PC-3 (cell line): Measurements from ENCODE around the gene GATAD2A.

ENCODE experiments used
- CTCF ChIP-seq: fragments of 300-600 bp; sonication (generic); conservative IDR thresholded peaks from 2 replicates; pipeline ENCODE4 v1.5.1; 2017; ENCODE audit warnings: antibody characterized with exemption, low read depth, mild to moderate bottlenecking, low read length
- EZH2 ChIP-seq: fragments of 300-600 bp; sonication (generic); IDR thresholded peaks from one replicate; pipeline ENCODE4 v1.6.1; 2017; ENCODE audit warnings: antibody characterized with exemption, mild to moderate bottlenecking, low read length; ENCODE audit not compliant: unreplicated experiment
- EZH2phosphoT487 ChIP-seq: fragments of 300-600 bp; sonication (generic); IDR thresholded peaks from 2 replicates; pipeline ENCODE4 v1.6.1; 2018; ENCODE audit warnings: mild to moderate bottlenecking, antibody characterized with exemption, low read length, borderline replicate concordance

GRCh38 chr19:19436137-19436691 lies 30.7 kb downstream of the GATAD2A start:
- TF ChIP-seq CTCF (no peak), EZH2 (no peak), EZH2phosphoT487 (no peak)
